Brain microvascular endothelial cell (primary cell): ENCODE results near the gene DGKG.

Experiments
- DNase-seq: peaks from one replicate; pipeline ENCODE4 v3.0.0-alpha.2; 2020
- H3K27ac ChIP-seq: fragments of 250-450 bp; sonication (Bioruptor Pico); 2 replicates; pipeline ENCODE4 v1.5.1; 2020; ENCODE audit warnings: mild to moderate bottlenecking, moderate library complexity
- H3K27me3 ChIP-seq: fragments of 250-450 bp; sonication (Bioruptor Pico); replicated peaks from 2 replicates; pipeline ENCODE4 v1.5.1; 2020; ENCODE audit warnings: mild to moderate bottlenecking
- H3K36me3 ChIP-seq: fragments of 250-450 bp; sonication (Bioruptor Pico); replicated peaks from 2 replicates; pipeline ENCODE4 v1.5.1; 2020; ENCODE audit warnings: mild to moderate bottlenecking
- H3K4me3 ChIP-seq: 2 replicates; pipeline ENCODE4 v1.5.1; 2011; ENCODE audit warnings: low read depth, mild to moderate bottlenecking, control low read depth, low read length, moderate library complexity
- in situ Hi-C: cut with HindIII; loops from 2 replicates; pipeline ENCODE4 v1.10.0; 2017; ENCODE audit warnings: low sequenced_read_pairs, low pct_ligation_motif_present
- TF ChIP-seq, protein P1 (sequence below): IDR thresholded peaks from 2 replicates; pipeline ENCODE4 v1.5.1; 2011; ENCODE audit warnings: low read depth, mild to moderate bottlenecking, moderate library complexity, low read length, control low read depth, inconsistent platforms; ENCODE audit errors: missing control alignments

The DGKG gene

DNA sequence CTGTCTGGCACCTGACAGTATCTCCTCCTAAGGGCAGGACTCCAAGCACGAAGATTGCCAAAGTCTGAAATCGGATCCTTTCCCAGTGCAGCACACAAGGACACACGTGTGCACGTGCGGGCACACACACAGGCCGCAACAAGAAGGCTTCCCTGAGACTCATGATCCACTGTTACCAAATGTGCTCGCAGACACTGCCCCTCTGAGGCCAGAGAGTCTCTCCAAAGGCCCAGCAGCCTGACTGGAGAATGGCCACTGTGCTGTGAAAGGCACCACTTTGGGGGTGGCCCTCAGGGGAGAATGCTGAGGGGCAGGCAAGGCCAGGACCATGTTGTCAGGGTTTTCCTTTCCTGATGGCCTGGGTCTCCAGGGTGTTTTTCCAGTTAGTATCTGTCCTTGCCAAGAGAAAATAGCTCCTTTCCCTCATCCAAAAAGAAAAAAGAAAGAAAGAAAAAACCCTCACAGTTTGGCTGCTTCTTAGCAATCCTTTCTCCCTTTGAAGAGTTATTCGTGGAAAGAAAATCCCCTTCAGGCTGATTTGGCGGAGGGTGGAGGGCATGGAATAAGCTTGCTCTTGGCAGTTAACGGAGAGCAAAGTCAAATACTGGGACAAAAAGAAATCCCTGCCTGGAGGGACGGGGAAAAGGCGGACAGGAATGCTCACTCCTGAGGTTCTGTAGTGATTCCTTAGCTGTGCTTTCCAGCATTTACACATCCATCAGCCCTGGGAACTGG, 141.0 kb downstream of the DGKG start:
- DNase-seq = no peak
- no peaks in the 10 kb centered on the region for H3K36me3 ChIP-seq
- H3K27me3 ChIP-seq = no peaks in the 10 kb centered on the region
- no peak overlapping the region for H3K27ac ChIP-seq
- in situ Hi-C loops = no loop called here
- H3K4me3 ChIP-seq = no peak overlapping the region
- TF ChIP-seq, protein P1, sequence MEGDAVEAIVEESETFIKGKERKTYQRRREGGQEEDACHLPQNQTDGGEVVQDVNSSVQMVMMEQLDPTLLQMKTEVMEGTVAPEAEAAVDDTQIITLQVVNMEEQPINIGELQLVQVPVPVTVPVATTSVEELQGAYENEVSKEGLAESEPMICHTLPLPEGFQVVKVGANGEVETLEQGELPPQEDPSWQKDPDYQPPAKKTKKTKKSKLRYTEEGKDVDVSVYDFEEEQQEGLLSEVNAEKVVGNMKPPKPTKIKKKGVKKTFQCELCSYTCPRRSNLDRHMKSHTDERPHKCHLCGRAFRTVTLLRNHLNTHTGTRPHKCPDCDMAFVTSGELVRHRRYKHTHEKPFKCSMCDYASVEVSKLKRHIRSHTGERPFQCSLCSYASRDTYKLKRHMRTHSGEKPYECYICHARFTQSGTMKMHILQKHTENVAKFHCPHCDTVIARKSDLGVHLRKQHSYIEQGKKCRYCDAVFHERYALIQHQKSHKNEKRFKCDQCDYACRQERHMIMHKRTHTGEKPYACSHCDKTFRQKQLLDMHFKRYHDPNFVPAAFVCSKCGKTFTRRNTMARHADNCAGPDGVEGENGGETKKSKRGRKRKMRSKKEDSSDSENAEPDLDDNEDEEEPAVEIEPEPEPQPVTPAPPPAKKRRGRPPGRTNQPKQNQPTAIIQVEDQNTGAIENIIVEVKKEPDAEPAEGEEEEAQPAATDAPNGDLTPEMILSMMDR = peak; percentile 20

DNA sequence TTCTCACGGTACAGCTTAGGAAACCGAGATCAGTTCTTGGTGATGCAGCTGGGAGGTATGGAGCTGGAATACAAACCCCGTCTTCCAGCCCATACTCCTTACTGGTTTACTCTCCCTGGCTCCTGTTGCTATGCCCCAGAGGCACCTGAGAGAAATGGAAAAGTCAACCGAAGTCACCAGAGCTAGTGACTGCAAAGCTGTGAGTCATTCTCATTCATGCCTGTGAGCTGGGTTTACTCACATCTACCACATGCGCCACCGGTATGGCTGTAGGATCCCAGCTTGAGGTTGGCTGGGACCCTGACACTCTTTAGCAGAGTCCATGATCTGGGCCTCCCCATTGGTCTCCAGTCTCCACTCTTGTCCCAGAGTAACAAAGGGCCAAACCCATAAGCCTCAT, 141.7 kb downstream of the DGKG start:
- Histone ChIP-seq H3K36me3 (no peaks in the 10 kb centered on the region), H3K4me3 (no peak overlapping the region), H3K27ac (no peak overlapping the region), H3K27me3 (no peaks in the 10 kb centered on the region)
- DNase-seq = no peak
- TF ChIP-seq, protein P1 = no peak
- in situ Hi-C loops = no loop called here

GRCh38 chr3:186219211-186219638, 142.8 kb downstream of the DGKG start:
- in situ Hi-C loops = no loop called here

DNA sequence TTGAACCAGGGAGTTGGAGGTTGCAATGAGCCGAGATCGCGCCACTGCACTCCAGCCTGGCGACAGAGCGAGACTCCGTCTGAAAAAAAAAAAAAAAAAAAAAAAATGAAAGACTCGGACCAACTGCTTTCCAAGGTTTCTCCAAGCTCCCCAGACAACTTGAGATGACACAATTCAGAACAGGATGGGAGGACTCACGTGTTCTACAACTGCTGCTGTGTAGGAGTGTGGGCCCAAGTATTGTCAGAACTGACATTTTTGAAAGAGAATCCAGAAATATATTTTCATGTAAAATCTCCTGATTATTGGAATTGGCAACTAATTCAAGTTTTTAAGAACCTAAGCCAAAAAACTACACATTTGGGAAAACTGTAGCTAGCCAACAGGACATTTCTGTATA, 143.6 kb downstream of the DGKG start:
- no peaks in the 10 kb centered on the region for H3K36me3 ChIP-seq
- no peaks in the 10 kb centered on the region for H3K27me3 ChIP-seq
- H3K27ac ChIP-seq = no peak overlapping the region
- TF ChIP-seq, protein P1 = no peak
- in situ Hi-C loops = no loop called here
- no peak for DNase-seq
- H3K4me3 ChIP-seq = no peak overlapping the region

More at GRCh38 chr3:186219211-186219638, 142.8 kb downstream of the DGKG start:
- no peaks in the 10 kb centered on the region for H3K36me3 ChIP-seq
- no peaks in the 10 kb centered on the region for H3K27me3 ChIP-seq
- DNase-seq = no peak
- TF ChIP-seq, protein P1 = no peak
- no peak overlapping the region for H3K4me3 ChIP-seq
- no peak overlapping the region for H3K27ac ChIP-seq

DNA sequence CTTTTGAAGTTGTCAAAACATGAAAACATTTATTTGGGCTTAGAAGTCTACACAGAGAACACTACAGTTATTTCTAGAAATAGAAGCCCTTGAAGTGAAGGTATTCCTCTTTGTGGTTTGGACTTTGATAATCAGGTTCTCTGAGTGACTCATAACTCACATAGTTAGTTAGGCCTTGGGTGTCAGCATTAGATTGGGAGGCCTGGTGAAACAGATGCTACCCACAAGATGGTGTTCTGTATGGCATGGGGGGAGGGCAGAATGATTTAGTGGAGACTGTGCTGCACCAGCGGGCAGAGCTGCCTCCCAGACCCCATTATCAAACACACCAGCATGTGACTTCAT, 144.2 kb downstream of the DGKG start:
- no peaks in the 10 kb centered on the region for H3K36me3 ChIP-seq
- no peaks in the 10 kb centered on the region for H3K27me3 ChIP-seq
- TF ChIP-seq, protein P1 = no peak
- no peak for DNase-seq
- in situ Hi-C loops = no loop called here
- no peak overlapping the region for H3K27ac ChIP-seq
- H3K4me3 ChIP-seq = no peak overlapping the region
